Memory B cell (primary cell): ENCODE results near the gene GET3.
"Not testable (repeated sequence)": the region's sequence is repeated elsewhere in the genome, so short reads cannot be mapped to it uniquely, and the experiment has no call there.

Experiments
- ATAC-seq: fragments of 150-1000 bp; cut with Tn5 transposase; 2 replicates; pipeline ENCODE4 v1.10.0; 2021; ENCODE audit warnings: low read depth, mild to moderate bottlenecking, moderate library complexity
- DNase-seq, 2 donors: peaks; one replicate each; pipeline ENCODE4 v3.0.0; 2022; ENCODE audit warnings: low spot score in 2 of 2
- H3K27ac Mint-ChIP-seq: one replicate; pipeline ENCODE4 v1.8.0; 2022; ENCODE audit warnings: mild to moderate bottlenecking, moderate library complexity, mixed read lengths
- H3K27me3 Mint-ChIP-seq: one replicate; pipeline ENCODE4 v1.8.0; 2022; ENCODE audit warnings: mixed read lengths
- H3K36me3 Mint-ChIP-seq: one replicate; pipeline ENCODE4 v1.8.0; 2022; ENCODE audit warnings: mild to moderate bottlenecking, mixed read lengths
- H3K4me1 Mint-ChIP-seq: one replicate; pipeline ENCODE4 v1.8.0; 2022; ENCODE audit warnings: mixed read lengths
- H3K4me3 Mint-ChIP-seq: one replicate; pipeline ENCODE4 v1.8.0; 2022; ENCODE audit warnings: mild to moderate bottlenecking, moderate library complexity, mixed read lengths
- H3K9me3 Mint-ChIP-seq: one replicate; pipeline ENCODE4 v1.8.0; 2022; ENCODE audit warnings: mixed read lengths

Gene GET3

GRCh38 chr19:12723381-12723640 lies 14.0 kb upstream of the GET3 start:
- Mint-ChIP-seq H3K36me3 (peaks cover 3% of the 10 kb centered on the region), H3K27ac (peak overlapping the region; percentile 46), H3K9me3 (no peaks in the 10 kb centered on the region), H3K27me3 (no peaks in the 10 kb centered on the region), H3K4me1 (peaks cover 38% of the 10 kb centered on the region), H3K4me3 (peak overlapping the region; percentile 88)
- no peak for ATAC-seq
- DNase-seq, result no peak

- peak within 1 kb of the TSS; percentile 91 for H3K27ac Mint-ChIP-seq
- no peaks in the 10 kb centered on the region for H3K9me3 Mint-ChIP-seq
- peak; percentile 34 for ATAC-seq
- H3K36me3 Mint-ChIP-seq, result no peaks in the 10 kb centered on the region
- peaks cover 38% of the 10 kb centered on the region for H3K4me1 Mint-ChIP-seq
- H3K4me3 Mint-ChIP-seq, result peak within 1 kb of the TSS; percentile 88
- DNase-seq, result peak; percentile 42 to 63
- no peaks in the 10 kb centered on the region for H3K27me3 Mint-ChIP-seq
Observed at GRCh38 chr19:12723641-12724426, 13.5 kb upstream of the GET3 start, which contains the start of gene TNPO2. TSS of gene TNPO2 (minus strand) at chr19:12723932. CDS start at chr19:12720977, 2,955 bp downstream.

- not testable (repeated sequence) for DNase-seq, H3K36me3 Mint-ChIP-seq, H3K27ac Mint-ChIP-seq, ATAC-seq, H3K9me3 Mint-ChIP-seq, H3K27me3 Mint-ChIP-seq, H3K4me3 Mint-ChIP-seq
- H3K4me1 Mint-ChIP-seq, result peaks cover 46% of the 10 kb centered on the region
Observed at GRCh38 chr19:12725612-12726011, 11.7 kb upstream of the GET3 start.

GRCh38 chr19:12726988-12727316 lies 10.3 kb upstream of the GET3 start:
- no peak overlapping the region for H3K27ac Mint-ChIP-seq
- H3K4me1 Mint-ChIP-seq, result peaks cover 38% of the 10 kb centered on the region
- no peaks in the 10 kb centered on the region for H3K27me3 Mint-ChIP-seq
- peaks cover 10% of the 10 kb centered on the region for H3K36me3 Mint-ChIP-seq
- no peak for DNase-seq
- H3K9me3 Mint-ChIP-seq, result no peaks in the 10 kb centered on the region
- H3K4me3 Mint-ChIP-seq, result no peak overlapping the region
- ATAC-seq, result no peak

- no peak overlapping the region for H3K27ac Mint-ChIP-seq
- ATAC-seq, result no peak
- peaks cover 13% of the 10 kb centered on the region for H3K36me3 Mint-ChIP-seq
- no peak overlapping the region for H3K4me3 Mint-ChIP-seq
- DNase-seq, result no peak
- peaks cover 35% of the 10 kb centered on the region for H3K4me1 Mint-ChIP-seq
- H3K27me3 Mint-ChIP-seq, result no peaks in the 10 kb centered on the region
- H3K9me3 Mint-ChIP-seq, result no peaks in the 10 kb centered on the region
Observed at GRCh38 chr19:12727745-12728433, 9.4 kb upstream of the GET3 start.

- peak overlapping the region; percentile 76 for H3K4me3 Mint-ChIP-seq
- no peak for DNase-seq
- no peaks in the 10 kb centered on the region for H3K27me3 Mint-ChIP-seq
- H3K36me3 Mint-ChIP-seq, result peaks cover 15% of the 10 kb centered on the region
- peak; percentile 24 for ATAC-seq
- H3K27ac Mint-ChIP-seq, result peak overlapping the region; percentile 84
- H3K4me1 Mint-ChIP-seq, result peaks cover 31% of the 10 kb centered on the region
- H3K9me3 Mint-ChIP-seq, result no peaks in the 10 kb centered on the region
Observed at GRCh38 chr19:12730064-12730463, 7.2 kb upstream of the GET3 start.

GRCh38 chr19:12731337-12731736 lies 6.0 kb upstream of the GET3 start:
- Mint-ChIP-seq H3K27me3 (no peaks in the 10 kb centered on the region), H3K4me1 (peaks cover 31% of the 10 kb centered on the region), H3K4me3 (no peak overlapping the region), H3K36me3 (peaks cover 15% of the 10 kb centered on the region), H3K9me3 (no peaks in the 10 kb centered on the region), H3K27ac (no peak overlapping the region)
- DNase-seq (no peak), ATAC-seq (no peak)

- peak; percentile 12 for ATAC-seq
- peaks cover 40% of the 10 kb centered on the region for H3K4me1 Mint-ChIP-seq
- peak overlapping the region; percentile 99 for H3K27ac Mint-ChIP-seq
- peaks cover 17% of the 10 kb centered on the region for H3K36me3 Mint-ChIP-seq
- no peaks in the 10 kb centered on the region for H3K27me3 Mint-ChIP-seq
- no peaks in the 10 kb centered on the region for H3K9me3 Mint-ChIP-seq
- H3K4me3 Mint-ChIP-seq, result peak overlapping the region; percentile 96
- DNase-seq, result peak in 1 of 2 donors; percentile 52
Observed at GRCh38 chr19:12733369-12734214, 3.7 kb upstream of the GET3 start.

GRCh38 chr19:12737835-12738351 lies 596 bp downstream of the GET3 start:
- Mint-ChIP-seq H3K4me3 (peak overlapping the region; percentile 100), H3K36me3 (peaks cover 18% of the 10 kb centered on the region), H3K9me3 (no peaks in the 10 kb centered on the region), H3K27me3 (no peaks in the 10 kb centered on the region), H3K4me1 (peaks cover 25% of the 10 kb centered on the region), H3K27ac (peak overlapping the region; percentile 96)
- no peak for DNase-seq
- ATAC-seq, result no peak

GRCh38 chr19:12745166-12745897 lies 8.0 kb downstream of the GET3 start:
- peaks cover 7% of the 10 kb centered on the region for H3K27me3 Mint-ChIP-seq
- H3K4me3 Mint-ChIP-seq, result no peak overlapping the region
- peaks cover 5% of the 10 kb centered on the region for H3K9me3 Mint-ChIP-seq
- no peak overlapping the region for H3K27ac Mint-ChIP-seq
- H3K36me3 Mint-ChIP-seq, result peaks cover 35% of the 10 kb centered on the region
- ATAC-seq (no peak), DNase-seq (no peak)
- H3K4me1 Mint-ChIP-seq, result peaks cover 6% of the 10 kb centered on the region

- DNase-seq (no peak), ATAC-seq (no peak)
- H3K27ac Mint-ChIP-seq, result no peak overlapping the region
- H3K36me3 Mint-ChIP-seq, result peaks cover 23% of the 10 kb centered on the region
- H3K4me1 Mint-ChIP-seq, result peaks cover 6% of the 10 kb centered on the region
- no peak overlapping the region for H3K4me3 Mint-ChIP-seq
- H3K9me3 Mint-ChIP-seq, result peaks cover 5% of the 10 kb centered on the region
- H3K27me3 Mint-ChIP-seq, result peaks cover 22% of the 10 kb centered on the region
Observed at GRCh38 chr19:12748489-12748888, 11.2 kb downstream of the GET3 start.

- H3K27ac Mint-ChIP-seq, result peak overlapping the region; percentile 35
- H3K9me3 Mint-ChIP-seq, result peaks cover 5% of the 10 kb centered on the region
- H3K27me3 Mint-ChIP-seq, result peaks cover 24% of the 10 kb centered on the region
- DNase-seq, result no peak
- H3K4me3 Mint-ChIP-seq, result peak overlapping the region; percentile 64
- H3K4me1 Mint-ChIP-seq, result peaks cover 6% of the 10 kb centered on the region
- ATAC-seq, result peak; percentile 44
- peaks cover 23% of the 10 kb centered on the region for H3K36me3 Mint-ChIP-seq
Observed at GRCh38 chr19:12749938-12750521, 12.7 kb downstream of the GET3 start.

- DNase-seq, result no peak
- peaks cover 6% of the 10 kb centered on the region for H3K4me1 Mint-ChIP-seq
Observed at GRCh38 chr19:12750851-12751250, 13.6 kb downstream of the GET3 start.

More at GRCh38 chr19:12750851-12751250, 13.6 kb downstream of the GET3 start:
- no peak overlapping the region for H3K27ac Mint-ChIP-seq
- ATAC-seq, result no peak
- H3K4me3 Mint-ChIP-seq, result no peak overlapping the region
- peaks cover 18% of the 10 kb centered on the region for H3K36me3 Mint-ChIP-seq
- peaks cover 30% of the 10 kb centered on the region for H3K27me3 Mint-ChIP-seq
- peaks cover 5% of the 10 kb centered on the region for H3K9me3 Mint-ChIP-seq
